Measurements from ENCODE around the gene C1QL3. TPM values are rescaled to one million over a fixed set of nuclear protein-coding genes. Genes with fewer than 3 reads are reported as not detected.

Gene C1QL3
- total and polyA plus RNA-seq, 10 of the 15 experiments (the other 5 are each of a cell fraction or from before 2014, with no cell fraction given) = 0.03 to 1.2 (median 0.50) TPM

- no peak for TF ChIP-seq MEF2A (IDR thresholded peaks at IDR 0.05; ENCODE audit: insufficient read depth, low read depth, low read length)
- TF ChIP-seq MAX (IDR thresholded peaks at IDR 0.05; ENCODE audit: low read depth, low read length) = no peak
- TF ChIP-seq BHLHE40 (IDR thresholded peaks at IDR 0.05; ENCODE audit: borderline replicate concordance in 1 of 2, low read depth in 2 of 2, low read length in 1 of 2) = no peak
- TF ChIP-seq ATF3 (IDR thresholded peaks at IDR 0.05; ENCODE audit: borderline replicate concordance, extremely low read depth, low read depth, low read length) = no peak
- no peak for TF ChIP-seq CUX1 (IDR thresholded peaks at IDR 0.05; ENCODE audit: insufficient replicate concordance, low read depth, low read length)
Observed at GRCh38 chr10:16565604-16566003, 43.9 kb upstream of the C1QL3 start (continued).

- H3K4me3 ChIP-seq = no peak overlapping the region
- POLR2A ChIA-PET = interaction anchor here (0.6 kb wide), 1 partner anchor 352 kb away, joined by 5 read pairs; no protein-coding TSS in a partner anchor
- no peaks in the 10 kb centered on the region for H3K9me3 ChIP-seq (replicated peaks; ENCODE audit: control insufficient read depth, insufficient read depth, low read length)
- H3K9ac ChIP-seq (ENCODE audit: control insufficient read depth, insufficient read depth, low read length) = no peak overlapping the region
- H2AFZ ChIP-seq (ENCODE audit: control insufficient read depth, low read depth, low read length) = no peak overlapping the region
- CTCF ChIA-PET = no interaction called here
- ATAC-seq (no peak), FAIRE-seq (no peak), DNase-seq (ENCODE audit: low read depth, low spot score) (no peak)
- no peaks in the 10 kb centered on the region for H3K27me3 ChIP-seq (replicated peaks in 1 of 2; ENCODE audit: control insufficient read depth in 2 of 2, insufficient read depth in 2 of 2, low read length in 1 of 2)
- in situ Hi-C loops (cut with MboI) = no loop called here
- no peak overlapping the region for H3K27ac ChIP-seq (ENCODE audit: control insufficient read depth, insufficient read depth)
- no peaks in the 10 kb centered on the region for H4K20me1 ChIP-seq (ENCODE audit: control insufficient read depth, insufficient read depth)
- intact Hi-C loops (cut with micrococcal nuclease; ENCODE audit: unreplicated experiment) = no loop called here
- TF ChIP-seq PAX8 (IDR thresholded peaks at IDR 0.05) = no peak
- TF ChIP-seq LARP7 (IDR thresholded peaks at IDR 0.05) = no peak
- no peak for TF ChIP-seq JUNB (IDR thresholded peaks at IDR 0.05)
- no peak for TF ChIP-seq SKIL (IDR thresholded peaks at IDR 0.05; ENCODE audit: low read depth, poor library complexity, severe bottlenecking)
- no TSS peak for BruUV-seq (replicated peaks)
- SMC1A ChIA-PET (ENCODE audit: uncharacterized antibody, unreplicated experiment) = no interaction called here
- no peaks in the 10 kb centered on the region for H3K36me3 ChIP-seq (ENCODE audit: control insufficient read depth in 2 of 2, insufficient read depth in 2 of 2, low read length in 1 of 2)
- H3K4me1 ChIP-seq (ENCODE audit: control insufficient read depth, insufficient read depth, low read length) = peaks cover 8% of the 10 kb centered on the region; the same call in 1 of the 2 replicates
- H3K4me2 ChIP-seq (ENCODE audit: control insufficient read depth, insufficient read depth) = no peak overlapping the region
- RAD21 ChIA-PET (ENCODE audit: unreplicated experiment) = no interaction called here
- WGBS (ENCODE audit: insufficient coverage, insufficient replicate concordance, low lambda C conversion rate, missing lambda C conversion rate) = 91% methylated on average over 6 of the region's 6 CpGs
- no peaks in the 10 kb centered on the region for H3K79me2 ChIP-seq (ENCODE audit: control insufficient read depth, insufficient read depth, low read length)
Observed at GRCh38 chr10:16562891-16563290, 41.2 kb upstream of the C1QL3 start.

Measured in GM12878 (cell line).